HG03439 (cell line): ENCODE results near the gene SEC14L2.
"Not testable (repeated sequence)": the region's sequence is repeated elsewhere in the genome, so short reads cannot be mapped to it uniquely, and the experiment has no call there.

Source experiments
- ATAC-seq: cut with Tn5 transposase; IDR thresholded peaks from one replicate; pipeline ENCODE4 v1.9.1; 2021; ENCODE audit warnings: mild to moderate bottlenecking, moderate library complexity; ENCODE audit not compliant: unreplicated experiment

Gene SEC14L2

DNA sequence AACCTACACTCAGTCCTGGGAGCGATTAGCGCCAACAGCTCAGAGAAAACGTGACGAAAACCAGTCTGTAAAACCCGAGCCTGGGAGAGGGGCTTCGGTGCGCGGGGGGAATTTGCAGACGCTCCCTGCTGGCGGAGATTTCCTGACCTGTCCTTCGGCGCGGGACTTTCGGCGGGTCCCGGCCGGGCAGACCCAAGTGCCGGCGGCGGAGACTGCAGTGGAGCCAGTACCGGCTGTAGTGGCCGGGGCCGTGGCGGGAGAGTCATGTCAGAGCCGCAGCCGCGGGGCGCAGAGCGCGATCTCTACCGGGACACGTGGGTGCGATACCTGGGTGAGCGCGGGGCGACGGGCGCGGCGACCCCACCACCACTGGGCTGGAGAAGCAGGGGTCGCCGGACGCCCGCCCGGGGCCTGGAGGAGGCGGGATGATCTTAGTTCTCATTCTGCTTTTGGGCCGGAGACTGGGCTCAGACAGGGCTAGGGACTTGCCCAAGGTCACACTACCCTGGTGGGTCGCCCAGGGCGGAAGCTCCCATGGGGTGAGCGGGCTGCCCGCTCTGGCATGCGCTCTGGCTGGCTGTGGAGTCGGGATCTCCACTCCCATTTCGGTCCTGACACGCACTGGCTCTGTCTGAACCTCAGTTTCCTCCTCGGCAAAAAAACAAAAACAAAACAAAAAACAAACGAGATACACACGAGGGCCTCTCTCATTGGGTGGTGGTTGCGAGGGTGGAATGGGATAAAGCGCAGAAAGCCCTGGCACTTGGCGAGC is 29.0 kb downstream of the SEC14L2 start, which contains the start of gene MTFP1:
Gene MTFP1 (plus strand): TSS at position 153 of the 772 bp plus-strand sequence. CDS start 112 bp downstream, at position 265.
- ATAC-seq = no peak

DNA sequence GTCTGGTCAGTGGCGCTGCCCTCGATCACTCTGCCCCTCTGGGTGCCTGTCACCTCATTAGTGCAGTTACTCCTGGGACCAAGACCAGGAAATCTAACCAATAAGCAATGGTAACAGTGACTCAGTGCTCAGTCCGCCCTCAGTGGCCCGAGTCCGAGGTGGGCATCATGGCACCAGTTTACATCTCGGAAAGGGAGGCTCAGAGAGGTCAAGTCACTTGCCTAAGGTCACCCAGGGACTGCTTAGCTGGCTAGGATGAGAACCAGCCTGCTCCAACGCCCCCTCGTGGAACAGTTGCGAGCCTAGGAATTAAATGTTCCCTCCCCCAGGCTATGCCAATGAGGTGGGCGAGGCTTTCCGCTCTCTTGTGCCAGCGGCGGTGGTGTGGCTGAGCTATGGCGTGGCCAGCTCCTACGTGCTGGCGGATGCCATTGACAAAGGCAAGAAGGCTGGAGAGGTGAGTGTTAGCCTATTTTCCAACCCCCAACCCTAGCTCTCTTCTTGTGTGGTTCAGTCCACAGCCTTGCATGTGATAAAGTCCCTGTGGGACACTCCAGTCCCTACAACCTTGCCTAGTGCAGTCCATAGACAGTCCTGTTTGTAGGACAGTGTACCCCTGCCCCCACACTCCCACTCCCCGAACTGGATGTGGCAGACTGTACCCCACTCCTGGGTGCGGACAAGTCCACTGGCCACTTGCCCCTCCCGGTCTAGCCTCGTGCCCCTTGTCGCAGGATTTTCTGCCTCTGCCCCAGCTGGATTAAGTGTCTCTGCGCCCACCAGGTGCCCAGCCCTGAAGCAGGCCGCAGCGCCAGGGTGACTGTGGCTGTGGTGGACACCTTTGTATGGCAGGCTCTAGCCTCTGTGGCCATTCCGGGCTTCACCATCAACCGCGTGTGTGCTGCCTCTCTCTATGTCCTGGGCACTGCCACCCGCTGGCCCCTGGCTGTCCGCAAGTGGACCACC is 29.9 kb downstream of the SEC14L2 start:
- ATAC-seq = peak; percentile 24

DNA sequence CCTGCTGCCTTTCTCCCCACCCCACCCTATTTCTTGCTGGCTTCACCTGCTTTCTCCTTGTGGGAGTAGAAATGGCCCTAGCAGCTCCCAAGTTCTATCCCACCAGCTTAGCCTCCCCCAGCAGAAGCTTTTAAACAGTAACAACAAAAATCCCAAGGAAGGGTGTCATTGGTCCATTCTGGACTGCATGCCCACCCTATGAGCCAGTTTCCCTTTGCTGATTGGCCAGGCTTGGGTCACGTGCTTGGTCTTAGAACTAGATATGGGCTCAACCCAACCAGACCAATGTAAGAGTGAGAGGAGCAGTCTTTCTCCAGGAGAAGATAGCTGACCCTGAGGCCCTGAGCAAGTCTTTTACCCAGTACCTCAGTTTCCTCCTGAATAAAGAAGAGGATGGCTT is 31.1 kb downstream of the SEC14L2 start:
- no peak for ATAC-seq

DNA sequence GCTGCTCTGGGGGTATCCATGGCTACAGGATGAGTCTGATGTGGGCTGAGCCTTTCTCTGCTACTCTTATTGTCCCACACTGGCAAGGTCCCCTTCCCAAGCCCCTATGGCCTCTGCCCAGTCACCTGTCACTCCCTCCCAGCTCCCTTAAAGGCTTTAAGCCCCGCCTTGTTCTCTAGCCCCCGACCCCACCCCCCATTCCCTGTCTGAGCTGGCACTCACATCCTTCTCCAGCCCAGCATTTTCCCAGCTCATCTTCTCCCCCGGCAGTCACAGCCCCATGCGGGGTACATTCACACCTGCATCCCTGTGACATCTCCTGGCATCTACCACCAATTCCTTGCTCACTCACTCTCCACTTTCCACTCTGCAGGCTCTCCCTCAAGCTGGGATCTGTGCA is 33.1 kb downstream of the SEC14L2 start:
- ATAC-seq = no peak

DNA sequence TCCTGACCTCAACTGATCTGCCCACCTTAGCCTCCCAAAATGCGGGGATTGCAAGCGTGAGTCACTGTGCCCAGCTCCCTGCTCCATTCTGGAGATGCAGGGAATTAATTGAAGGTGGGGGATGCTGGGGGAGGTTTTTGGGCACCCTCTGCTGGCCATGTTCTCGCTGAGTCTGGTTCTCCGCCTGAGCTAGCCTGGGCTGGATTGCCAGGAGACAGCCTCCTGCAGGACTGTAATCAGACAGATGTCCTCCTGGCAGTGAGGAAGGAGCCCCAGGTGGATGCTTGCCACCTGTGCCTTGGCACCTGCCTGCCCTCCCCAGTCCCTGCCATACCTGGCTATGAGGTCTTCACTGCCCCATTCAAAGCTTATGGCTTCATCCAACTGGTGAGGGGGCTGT is 34.1 kb downstream of the SEC14L2 start:
- ATAC-seq = no peak

DNA sequence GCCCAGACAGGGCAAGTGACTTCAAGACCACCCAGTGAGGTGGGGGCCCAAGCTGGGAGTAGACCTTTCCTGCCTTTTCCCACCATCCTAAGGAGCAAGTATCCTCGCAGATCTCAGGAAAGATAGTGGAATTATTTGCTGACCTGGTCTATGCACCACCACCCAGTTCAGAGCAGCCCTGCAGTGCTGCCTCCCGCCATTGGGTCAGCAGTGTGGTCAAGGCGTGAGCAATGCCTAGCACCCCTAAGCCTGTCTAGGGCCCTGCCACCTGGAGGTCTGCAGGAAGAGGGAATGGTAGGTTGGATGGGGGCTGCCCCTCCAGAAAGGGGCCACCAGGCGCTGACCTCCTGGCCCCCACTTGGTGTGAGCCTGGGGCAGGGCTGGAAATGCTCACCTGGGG is 35.3 kb downstream of the SEC14L2 start:
- no peak for ATAC-seq

DNA sequence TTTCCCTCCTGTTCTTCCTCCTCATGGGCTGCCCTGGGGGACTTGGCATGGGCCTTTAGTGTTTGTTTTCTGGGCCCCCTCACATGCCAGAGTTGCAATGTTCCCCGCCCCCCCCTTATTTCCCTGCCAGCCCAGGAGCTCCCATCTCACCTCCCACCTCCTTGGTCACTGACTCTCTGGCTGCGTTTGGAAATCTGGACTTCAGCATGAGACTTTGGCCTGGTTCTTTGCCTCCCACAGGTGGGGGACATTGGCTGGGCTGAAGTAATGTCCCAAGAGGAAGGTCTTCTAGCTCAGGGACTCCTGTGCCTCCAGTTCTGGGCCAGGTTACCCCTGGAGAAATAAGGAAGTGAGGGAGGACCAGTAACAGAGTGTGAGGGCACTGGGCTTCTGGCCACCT is 35.7 kb downstream of the SEC14L2 start:
- no peak for ATAC-seq

DNA sequence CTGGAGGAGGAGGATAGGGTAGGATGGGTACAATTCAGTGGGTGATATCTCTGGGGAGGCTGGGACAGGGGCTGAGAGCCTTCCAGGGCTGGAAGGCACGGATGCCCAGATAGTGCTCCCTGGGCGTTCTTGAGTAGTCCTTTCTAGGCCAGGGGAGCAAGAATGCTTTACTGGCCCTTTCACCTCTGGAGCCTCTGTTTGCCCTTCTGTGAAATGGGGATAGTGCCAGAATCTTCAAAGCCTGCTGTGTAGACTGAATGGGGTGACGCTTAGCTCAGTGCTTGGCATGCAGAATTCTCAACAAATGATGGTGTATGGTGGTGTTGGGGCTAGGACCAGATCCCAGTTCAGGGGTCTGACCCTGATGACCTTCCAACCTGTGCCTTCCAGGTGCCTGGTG is 36.4 kb downstream of the SEC14L2 start:
- ATAC-seq = no peak

DNA sequence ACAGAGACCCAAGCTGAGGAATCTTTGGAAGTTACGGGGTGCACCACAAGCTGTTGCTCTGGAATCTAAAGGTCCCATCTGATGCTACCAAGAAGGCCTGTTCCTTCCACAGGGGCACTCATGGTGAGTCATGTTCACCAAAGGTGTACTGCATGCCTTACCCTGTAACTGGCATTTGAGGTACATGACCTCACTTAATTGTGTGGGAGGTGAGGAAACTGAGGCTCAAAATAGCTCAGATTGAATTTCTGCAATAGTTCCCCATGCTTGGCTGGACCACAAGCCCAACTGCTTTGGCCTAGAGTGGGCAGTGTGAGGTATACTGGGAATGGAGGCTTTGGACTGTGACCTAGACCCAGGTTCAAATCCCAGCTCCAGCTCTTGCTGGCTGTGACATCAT is 37.0 kb downstream of the SEC14L2 start:
- ATAC-seq = no peak

DNA sequence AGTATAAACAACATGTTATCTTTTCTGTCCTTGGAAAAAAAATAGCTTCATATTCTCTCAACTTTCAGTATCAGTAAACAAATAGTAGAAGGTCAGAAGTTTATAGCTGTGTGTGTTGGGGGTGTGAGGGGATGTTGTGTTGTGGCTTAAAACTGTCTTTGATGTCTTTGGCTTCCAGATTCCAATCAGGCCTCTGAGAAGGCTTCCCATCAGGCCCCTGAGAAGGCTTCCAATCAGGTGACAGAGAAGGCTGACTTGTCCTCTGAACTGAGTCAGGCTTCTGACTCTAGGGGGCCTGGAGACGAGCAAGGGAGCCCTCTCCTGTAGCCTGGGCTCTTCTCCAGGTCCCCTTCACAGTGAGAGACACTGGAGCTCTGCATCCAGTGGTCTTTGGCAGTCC is 38.0 kb downstream of the SEC14L2 start:
- ATAC-seq = no peak

DNA sequence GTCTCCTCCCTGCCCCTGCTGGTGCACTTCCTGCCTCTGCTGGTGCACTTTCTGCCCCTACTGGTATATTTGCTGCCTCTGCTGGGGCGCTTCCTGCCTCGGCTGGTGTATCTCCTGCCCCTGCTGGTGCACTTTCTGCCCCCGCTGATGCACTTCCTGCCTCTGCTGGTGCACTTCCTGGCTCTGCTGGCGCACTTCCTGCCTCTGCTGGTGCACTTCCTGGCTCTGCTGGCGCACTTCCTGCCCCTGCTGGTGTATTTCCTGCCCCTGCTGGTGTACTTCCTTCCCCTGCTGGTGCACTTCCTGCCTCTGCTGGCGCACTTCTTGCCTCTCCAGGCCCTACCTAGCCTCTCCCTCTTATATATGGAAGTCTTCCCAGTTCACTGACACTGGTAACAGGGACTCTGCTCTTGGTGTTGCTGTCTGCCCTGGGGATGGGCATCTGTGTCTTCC is 38.9 kb downstream of the SEC14L2 start:
- ATAC-seq = no peak

DNA sequence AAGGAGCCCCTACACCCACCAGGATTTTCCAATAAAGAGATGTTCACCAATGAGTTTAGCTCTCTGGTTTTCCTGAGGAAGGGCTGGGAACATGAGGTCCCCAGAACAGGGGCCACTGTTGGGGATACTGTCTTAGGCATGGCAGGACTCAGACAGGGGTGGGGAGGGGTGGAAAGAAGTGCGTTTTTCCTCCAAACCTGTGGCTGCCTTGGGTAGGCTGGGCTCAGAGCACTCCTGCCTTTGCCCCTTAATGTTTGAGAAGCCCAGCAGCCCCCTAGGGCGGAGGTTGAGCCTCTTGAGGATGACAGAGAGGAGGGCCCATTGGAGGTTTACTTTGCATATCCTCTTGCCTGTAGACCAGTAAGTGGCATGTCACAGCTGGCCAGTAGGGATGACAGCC is 39.4 kb downstream of the SEC14L2 start:
- no peak for ATAC-seq

DNA sequence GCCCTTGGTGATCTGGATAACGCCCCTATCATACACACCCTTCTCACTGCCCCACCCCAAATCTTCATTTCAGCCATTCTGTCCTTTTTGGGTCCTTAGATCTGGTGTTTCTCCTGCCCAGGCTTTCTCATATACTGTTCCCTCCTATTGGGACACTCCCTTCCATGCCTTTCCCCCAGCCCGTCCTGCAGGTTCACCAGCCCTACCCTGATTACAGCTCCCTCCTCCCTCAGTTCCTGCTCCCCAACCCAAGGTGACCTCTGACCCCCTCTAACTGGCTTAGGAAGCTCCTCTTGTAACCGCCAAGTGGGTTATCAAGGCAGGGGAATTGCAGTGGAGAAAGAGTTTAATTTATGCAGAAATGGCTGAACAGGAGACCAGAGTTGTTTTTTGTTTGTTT is 41.7 kb downstream of the SEC14L2 start:
- ATAC-seq = no peak

DNA sequence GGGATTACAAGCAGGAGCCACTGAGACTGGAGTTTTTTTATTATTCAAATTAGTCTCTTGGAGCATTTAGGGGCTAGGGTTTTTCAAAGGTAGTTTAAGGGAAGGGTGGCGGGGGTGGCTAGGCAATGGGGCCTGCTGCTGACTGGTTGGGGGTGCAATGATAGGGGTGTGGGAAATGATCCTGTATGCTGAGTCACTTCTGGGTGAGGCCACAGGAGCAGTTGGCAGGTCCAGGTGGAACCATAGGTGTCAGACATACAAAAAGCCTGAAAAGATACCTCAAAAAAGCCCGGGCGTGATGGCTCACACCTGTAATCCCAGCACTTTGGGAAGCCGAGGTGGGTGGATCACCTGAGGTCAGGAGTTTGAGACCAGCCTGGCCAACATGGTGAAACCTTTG is 42.4 kb downstream of the SEC14L2 start:
- no peak for ATAC-seq

DNA sequence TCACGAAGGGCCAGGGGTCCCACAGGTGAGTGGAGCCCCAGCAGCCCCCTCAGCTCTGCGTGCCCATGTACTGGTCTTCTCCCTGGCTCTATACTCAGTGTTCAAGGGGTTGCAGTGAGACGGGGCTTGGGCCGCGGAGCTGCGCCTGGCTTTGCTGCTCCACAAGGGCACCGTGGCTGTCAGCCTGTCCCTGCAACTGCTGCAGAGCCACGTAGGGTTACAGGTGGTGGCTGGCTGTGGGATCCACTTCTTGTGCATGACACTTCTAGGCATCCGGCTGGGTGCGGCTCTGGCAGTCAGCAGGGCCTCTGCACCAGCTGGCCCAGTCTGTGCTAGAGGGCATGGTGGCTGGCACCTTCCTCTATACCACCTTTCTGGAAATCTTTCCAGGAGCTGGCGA is 43.0 kb downstream of the SEC14L2 start:
- ATAC-seq = no peak

DNA sequence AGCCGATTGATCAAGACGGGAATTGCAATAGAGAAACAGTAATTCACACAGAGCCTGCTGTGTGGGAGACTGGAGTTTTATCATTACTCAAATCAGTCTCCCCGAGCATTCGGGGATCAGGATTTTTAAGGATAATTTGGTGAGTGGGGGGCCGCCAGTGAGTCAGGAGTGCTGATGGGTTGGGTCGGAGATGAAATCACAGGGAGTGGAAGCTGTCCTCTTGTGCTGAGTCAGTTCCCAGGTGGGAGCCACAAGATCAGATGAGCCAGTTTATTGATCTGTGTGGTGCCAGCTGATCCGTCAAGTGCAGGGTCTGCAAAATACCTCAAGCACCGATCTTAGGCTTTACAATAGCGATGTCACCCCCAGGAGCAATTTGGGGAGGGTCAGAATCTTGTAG is 44.3 kb downstream of the SEC14L2 start:
- no peak for ATAC-seq

DNA sequence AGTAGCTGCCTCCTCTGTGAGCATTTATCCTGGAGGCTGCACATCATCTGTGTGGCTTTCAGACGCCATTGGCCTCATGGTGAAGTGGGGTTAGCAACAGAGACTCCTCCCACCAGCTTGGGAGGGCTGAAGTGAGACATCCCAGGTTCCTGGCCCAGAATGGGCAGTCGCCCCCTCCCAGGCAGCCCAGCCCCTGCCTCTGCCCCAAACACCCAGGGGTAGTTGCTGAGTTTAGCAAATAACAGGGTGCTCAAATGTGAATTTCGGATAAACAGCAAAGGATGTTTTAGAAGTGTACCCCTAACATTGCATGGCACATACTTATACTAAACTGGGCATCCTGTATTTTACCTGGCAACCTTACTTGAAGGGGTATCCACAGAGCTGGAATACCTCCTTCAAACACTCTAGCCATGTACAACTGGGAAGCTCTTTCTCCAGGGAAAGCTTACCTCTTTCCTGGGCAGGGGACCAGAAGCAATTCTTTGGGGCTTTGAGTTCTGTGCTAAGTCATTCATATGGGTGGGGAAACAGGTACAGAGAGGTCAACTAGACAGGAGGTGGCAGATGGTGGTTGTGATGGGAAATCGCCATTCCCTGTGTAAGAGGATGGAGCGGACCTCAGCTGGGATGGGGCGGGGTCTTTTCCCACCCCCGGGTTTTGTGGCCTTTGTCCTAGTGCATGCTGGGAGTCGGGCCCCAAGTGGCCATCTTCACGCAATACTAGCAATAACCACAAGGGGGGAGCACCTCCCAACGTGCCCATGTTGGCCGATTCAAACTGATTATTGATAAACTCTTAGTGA is 48.0 kb downstream of the SEC14L2 start:
- ATAC-seq = no peak

DNA sequence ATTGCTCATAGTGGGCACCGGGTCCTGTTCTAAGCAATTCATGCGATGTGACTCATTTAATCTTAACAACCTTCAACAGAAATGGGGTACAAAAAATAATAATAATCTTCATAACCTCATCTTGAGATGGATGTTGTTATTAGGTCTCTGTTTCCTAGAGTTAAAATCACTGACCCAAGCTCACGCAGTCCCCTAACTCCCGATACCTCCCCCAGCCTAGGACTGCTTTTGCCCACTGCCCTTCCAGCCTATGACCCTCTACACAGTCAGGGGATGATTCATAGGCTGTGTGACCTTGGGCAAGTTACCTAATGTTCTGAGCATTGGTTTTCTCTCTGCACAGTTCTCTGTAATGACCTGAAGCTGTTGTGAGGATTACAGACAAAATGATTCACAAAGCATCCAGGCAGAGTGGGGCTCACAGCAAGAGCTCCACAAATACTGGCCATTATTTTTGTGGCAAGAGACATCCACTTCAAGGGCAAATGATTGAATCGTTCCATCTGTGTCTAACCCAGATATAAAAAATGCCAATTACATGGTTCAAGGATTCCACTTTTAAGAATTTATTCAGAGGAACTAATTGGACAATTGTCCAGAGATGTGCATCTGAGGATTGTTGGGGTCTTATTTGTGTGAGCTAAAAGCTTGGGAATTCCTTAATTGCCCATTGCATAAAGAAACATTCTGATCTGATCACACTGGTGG is 48.8 kb downstream of the SEC14L2 start:
- no peak for ATAC-seq

DNA sequence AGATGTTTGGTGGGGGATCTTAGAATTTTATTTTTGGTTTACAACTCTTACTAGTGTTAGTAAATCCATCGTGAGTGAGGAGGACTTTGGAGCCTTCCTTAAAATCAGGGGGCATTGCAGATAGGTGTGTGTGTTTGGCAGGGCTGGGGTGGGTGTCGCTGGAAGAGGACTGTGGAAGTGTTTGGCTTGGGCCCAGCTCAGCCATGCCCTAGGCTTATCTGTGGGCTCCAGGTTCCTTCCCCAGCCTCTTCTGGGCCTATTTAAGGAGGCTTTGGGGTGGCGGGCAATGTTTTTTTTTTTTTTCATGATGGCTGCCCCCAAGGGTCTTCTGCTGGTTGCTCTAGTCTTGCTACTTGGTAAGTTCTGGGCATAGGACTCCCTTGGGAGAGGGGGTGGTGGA is 50.8 kb downstream of the SEC14L2 start:
- no peak for ATAC-seq

DNA sequence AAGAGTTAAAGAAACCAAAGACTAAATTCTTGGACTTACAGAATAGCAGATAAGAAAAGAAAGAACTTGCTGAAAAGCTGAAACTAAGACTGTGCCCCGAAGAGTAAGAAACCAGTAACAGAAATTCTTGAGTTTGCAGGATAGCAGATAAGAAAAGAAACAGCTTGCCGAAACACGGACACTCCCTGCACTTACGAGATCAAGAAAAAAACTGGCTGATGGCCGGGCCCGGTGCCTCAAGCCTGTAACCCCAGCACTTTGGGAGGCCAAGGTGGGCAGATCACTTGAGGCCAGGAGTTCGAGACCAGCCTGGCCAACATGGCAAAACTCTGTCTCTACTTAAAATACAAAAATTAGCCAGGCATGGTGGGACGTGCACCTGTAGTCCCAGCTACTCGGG is 54.7 kb downstream of the SEC14L2 start:
- ATAC-seq = not testable (repeated sequence)
